SU-DHL-6 (cell line): ENCODE measurements around the gene CYP26A1.

ENCODE experiments used
- H2AFZ ChIP-seq: fragments of 200-600 bp; sonication (generic); 2 replicates; pipeline ENCODE4 v1.6.1; 2014; ENCODE audit warnings: low read depth, mild to moderate bottlenecking, moderate library complexity, mixed read lengths, antibody characterized with exemption, low read length; ENCODE audit not compliant: severe bottlenecking
- H3F3A ChIP-seq: fragments of 200-600 bp; shearing (Covaris generic); 2 replicates; pipeline ENCODE4 v1.6.0; 2016; ENCODE audit warnings: antibody characterized with exemption, mild to moderate bottlenecking; ENCODE audit not compliant: insufficient read depth
- H3K27ac ChIP-seq: fragments of 200-600 bp; sonication (generic); 2 replicates; pipeline ENCODE4 v1.5.1; 2016; ENCODE audit warnings: low read depth, mild to moderate bottlenecking, low read length, moderate library complexity, mixed read lengths
- H3K27me3 ChIP-seq: fragments of 200-600 bp; sonication (generic), shearing (Covaris generic); 2 replicates; pipeline ENCODE4 v1.6.0; 2014; ENCODE audit warnings: mild to moderate bottlenecking, low read length
- H3K36me3 ChIP-seq: fragments of 200-600 bp; sonication (generic); 2 replicates; pipeline ENCODE4 v1.6.1; 2014; ENCODE audit warnings: mild to moderate bottlenecking, low read length, mixed read lengths
- H3K4me2 ChIP-seq: fragments of 300-600, 200-600 bp; shearing (Covaris generic), sonication (generic); 2 replicates; pipeline ENCODE4 v1.6.0; 2014; ENCODE audit warnings: low read length, low read depth, mild to moderate bottlenecking; ENCODE audit not compliant: poor library complexity, severe bottlenecking
- H3K4me3 ChIP-seq: fragments of 200-600 bp; sonication (generic); 2 replicates; pipeline ENCODE4 v1.5.1; 2014; ENCODE audit warnings: antibody characterized with exemption, low read length, mild to moderate bottlenecking, mixed read lengths; ENCODE audit not compliant: insufficient read depth, poor library complexity, severe bottlenecking
- H3K79me2 ChIP-seq: fragments of 200-600 bp; sonication (generic); 2 replicates; pipeline ENCODE4 v1.6.1; 2014; ENCODE audit warnings: mild to moderate bottlenecking, low read length, moderate library complexity; ENCODE audit not compliant: insufficient read depth
- H3K9ac ChIP-seq: fragments of 200-600 bp; sonication (generic); 2 replicates; pipeline ENCODE4 v1.7.0; 2014; ENCODE audit warnings: mild to moderate bottlenecking, low read length
- H3K9me2 ChIP-seq: fragments of 200-600 bp; sonication (generic); replicated peaks from 2 replicates; pipeline ENCODE4 v1.6.1; 2014; ENCODE audit warnings: low read length; ENCODE audit not compliant: insufficient read depth
- H3K9me3 ChIP-seq: fragments of 200-600 bp; sonication (generic); 2 replicates; pipeline ENCODE4 v1.6.1; 2014; ENCODE audit warnings: low read length, mixed read lengths; ENCODE audit not compliant: insufficient read depth
- H4K20me1 ChIP-seq: fragments of 200-600 bp; sonication (generic); 2 replicates; pipeline ENCODE4 v1.6.1; 2014; ENCODE audit warnings: low read depth, mild to moderate bottlenecking, antibody characterized with exemption, low read length, moderate library complexity, mixed read lengths
- EZH2phosphoT487 ChIP-seq: fragments of 200-600 bp; sonication (generic), shearing (Covaris generic); conservative IDR thresholded peaks from 2 replicates; pipeline ENCODE4 v1.6.1; 2018; ENCODE audit warnings: mild to moderate bottlenecking, antibody characterized with exemption, low read length, moderate library complexity, mixed read lengths
- TF ChIP-seq, protein P1 (sequence below): fragments of 200-600 bp; sonication (generic); IDR thresholded peaks from one replicate; pipeline ENCODE4 v1.5.1; 2017; ENCODE audit warnings: antibody characterized with exemption, mild to moderate bottlenecking, low read length, moderate library complexity; ENCODE audit not compliant: insufficient read depth, poor library complexity, severe bottlenecking

The CYP26A1 gene

DNA sequence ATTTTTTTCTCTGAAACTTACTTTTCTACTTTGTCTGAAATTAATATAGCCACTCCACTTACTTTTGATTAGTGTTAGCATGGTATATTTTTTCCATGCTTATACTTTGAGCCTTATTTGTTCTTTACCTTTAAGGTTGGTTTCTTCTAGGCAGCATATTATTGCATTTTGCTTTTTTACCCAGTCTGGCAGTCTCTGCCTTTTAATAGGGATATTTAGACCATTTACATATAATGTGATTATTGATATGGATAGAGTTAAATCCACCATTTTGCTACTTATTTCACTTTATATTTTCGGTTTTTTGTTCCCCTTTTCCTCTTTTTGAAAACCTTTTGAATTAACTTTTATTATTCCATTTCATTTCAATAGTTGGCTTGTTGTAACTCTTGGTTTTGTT lies 30.3 kb downstream of the CYP26A1 start:
- no peaks in the 10 kb centered on the region for H3K9me3 ChIP-seq
- no peak overlapping the region for H3K27ac ChIP-seq
- H3K9me2 ChIP-seq, result no peaks in the 10 kb centered on the region
- no peak overlapping the region for H3K9ac ChIP-seq
- no peaks in the 10 kb centered on the region for H4K20me1 ChIP-seq
- H3K27me3 ChIP-seq, result no peaks in the 10 kb centered on the region
- no peaks in the 10 kb centered on the region for H3K79me2 ChIP-seq
- H3K4me3 ChIP-seq, result no peak overlapping the region
- TF ChIP-seq, protein P1, sequence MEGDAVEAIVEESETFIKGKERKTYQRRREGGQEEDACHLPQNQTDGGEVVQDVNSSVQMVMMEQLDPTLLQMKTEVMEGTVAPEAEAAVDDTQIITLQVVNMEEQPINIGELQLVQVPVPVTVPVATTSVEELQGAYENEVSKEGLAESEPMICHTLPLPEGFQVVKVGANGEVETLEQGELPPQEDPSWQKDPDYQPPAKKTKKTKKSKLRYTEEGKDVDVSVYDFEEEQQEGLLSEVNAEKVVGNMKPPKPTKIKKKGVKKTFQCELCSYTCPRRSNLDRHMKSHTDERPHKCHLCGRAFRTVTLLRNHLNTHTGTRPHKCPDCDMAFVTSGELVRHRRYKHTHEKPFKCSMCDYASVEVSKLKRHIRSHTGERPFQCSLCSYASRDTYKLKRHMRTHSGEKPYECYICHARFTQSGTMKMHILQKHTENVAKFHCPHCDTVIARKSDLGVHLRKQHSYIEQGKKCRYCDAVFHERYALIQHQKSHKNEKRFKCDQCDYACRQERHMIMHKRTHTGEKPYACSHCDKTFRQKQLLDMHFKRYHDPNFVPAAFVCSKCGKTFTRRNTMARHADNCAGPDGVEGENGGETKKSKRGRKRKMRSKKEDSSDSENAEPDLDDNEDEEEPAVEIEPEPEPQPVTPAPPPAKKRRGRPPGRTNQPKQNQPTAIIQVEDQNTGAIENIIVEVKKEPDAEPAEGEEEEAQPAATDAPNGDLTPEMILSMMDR, result no peak
- TF ChIP-seq EZH2phosphoT487, result no peak
- H3F3A ChIP-seq, result no peaks in the 10 kb centered on the region
- no peaks in the 10 kb centered on the region for H3K36me3 ChIP-seq
- H2AFZ ChIP-seq, result no peak overlapping the region
- H3K4me2 ChIP-seq, result no peak overlapping the region

DNA sequence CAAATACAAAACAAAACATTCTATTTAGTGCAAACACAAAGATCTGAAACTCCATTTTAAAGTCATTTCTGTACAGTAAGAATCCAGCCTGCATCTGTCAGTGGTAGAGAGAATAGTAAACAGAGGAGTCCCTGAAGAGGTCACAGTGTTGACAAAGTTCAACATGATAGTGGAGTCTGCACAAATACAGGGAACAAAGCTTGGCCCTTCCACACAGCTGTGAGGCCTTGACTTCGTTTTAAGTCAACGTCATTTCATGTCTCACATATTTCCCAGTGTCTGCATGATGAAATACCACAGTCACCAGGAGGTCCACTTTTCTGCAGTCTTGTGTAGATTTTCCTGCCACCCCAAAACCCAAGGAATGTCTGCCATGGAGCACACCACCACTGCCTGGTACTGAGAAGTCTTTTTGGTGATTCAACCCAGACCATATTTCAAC lies 33.0 kb downstream of the CYP26A1 start:
- H3K36me3 ChIP-seq, result no peaks in the 10 kb centered on the region
- H3K9me3 ChIP-seq, result no peaks in the 10 kb centered on the region
- no peaks in the 10 kb centered on the region for H3F3A ChIP-seq
- TF ChIP-seq EZH2phosphoT487, result no peak
- TF ChIP-seq, protein P1, result no peak
- no peak overlapping the region for H3K4me3 ChIP-seq
- H3K79me2 ChIP-seq, result no peaks in the 10 kb centered on the region
- no peaks in the 10 kb centered on the region for H3K9me2 ChIP-seq
- H4K20me1 ChIP-seq, result no peaks in the 10 kb centered on the region
- H2AFZ ChIP-seq, result no peak overlapping the region
- no peaks in the 10 kb centered on the region for H3K27me3 ChIP-seq
- no peak overlapping the region for H3K9ac ChIP-seq
- no peak overlapping the region for H3K27ac ChIP-seq
- no peak overlapping the region for H3K4me2 ChIP-seq

DNA sequence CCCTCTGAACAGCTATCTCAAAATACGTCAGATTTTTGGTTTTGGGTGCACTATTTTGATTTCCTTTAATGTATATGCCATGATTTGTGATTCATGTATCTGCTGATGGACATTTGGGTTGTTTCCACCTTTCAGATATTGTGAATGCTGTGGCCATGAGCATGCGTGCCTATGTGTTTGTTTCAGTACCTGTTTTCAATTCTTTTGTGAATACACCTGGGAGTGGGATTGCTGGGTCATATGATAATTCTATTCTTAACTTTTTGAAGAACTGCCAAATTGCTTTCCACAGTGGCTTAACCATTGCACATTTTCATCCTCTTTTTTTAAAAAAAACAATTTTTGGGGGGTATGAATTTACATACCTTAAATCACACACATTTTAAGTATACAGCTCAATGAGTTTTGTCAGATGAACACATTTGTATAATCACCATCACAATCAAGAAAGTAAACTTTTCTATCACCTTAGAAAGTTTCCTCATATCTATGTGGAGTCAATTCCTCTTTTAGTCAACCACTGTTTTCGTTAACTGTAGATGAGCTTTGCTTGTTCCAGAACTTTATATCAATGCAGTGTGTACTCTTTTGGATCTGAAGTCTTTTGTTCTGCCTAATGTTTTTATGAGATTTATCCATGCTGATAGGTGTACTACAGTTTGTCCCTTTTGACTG lies 36.9 kb downstream of the CYP26A1 start:
- H3K79me2 ChIP-seq, result no peaks in the 10 kb centered on the region
- H3F3A ChIP-seq, result no peaks in the 10 kb centered on the region
- no peaks in the 10 kb centered on the region for H4K20me1 ChIP-seq
- no peaks in the 10 kb centered on the region for H3K36me3 ChIP-seq
- no peak overlapping the region for H3K4me2 ChIP-seq
- H3K9me3 ChIP-seq, result no peaks in the 10 kb centered on the region
- H3K27ac ChIP-seq, result no peak overlapping the region
- no peak overlapping the region for H3K9ac ChIP-seq
- H3K27me3 ChIP-seq, result no peaks in the 10 kb centered on the region
- no peak overlapping the region for H2AFZ ChIP-seq
- no peaks in the 10 kb centered on the region for H3K9me2 ChIP-seq
- H3K4me3 ChIP-seq, result no peak overlapping the region
- TF ChIP-seq, protein P1, result no peak
- TF ChIP-seq EZH2phosphoT487, result no peak
